HG02759 (cell line): ENCODE results near the gene HSPG2.
"Not testable (repeated sequence)": the region's sequence is repeated elsewhere in the genome, so short reads cannot be mapped to it uniquely, and the experiment has no call there.

Source experiments
- ATAC-seq: cut with Tn5 transposase; IDR thresholded peaks from one replicate; pipeline ENCODE4 v1.9.1; 2021; ENCODE audit warnings: mild to moderate bottlenecking, moderate library complexity; ENCODE audit not compliant: unreplicated experiment

The HSPG2 gene

GRCh38 chr1:21937034-21937371 is at the start of gene HSPG2:
TSS of gene HSPG2 (minus strand) at chr1:21937310. CDS start at chr1:21937217, 93 bp downstream.
- ATAC-seq: no peak

GRCh38 chr1:21986386-21986785 is 49.3 kb upstream of the HSPG2 start:
- ATAC-seq: not testable (repeated sequence)

GRCh38 chr1:21985893-21986292 is 48.8 kb upstream of the HSPG2 start:
- not testable (repeated sequence) for ATAC-seq

GRCh38 chr1:21983539-21983938 is 46.4 kb upstream of the HSPG2 start:
- not testable (repeated sequence) for ATAC-seq

- ATAC-seq: not testable (repeated sequence)
Observed at GRCh38 chr1:21982122-21982521, 45.0 kb upstream of the HSPG2 start.

GRCh38 chr1:21981253-21981652 is 44.1 kb upstream of the HSPG2 start:
- ATAC-seq: not testable (repeated sequence)

GRCh38 chr1:21980515-21981220 is 43.6 kb upstream of the HSPG2 start:
- not testable (repeated sequence) for ATAC-seq

- not testable (repeated sequence) for ATAC-seq
Observed at GRCh38 chr1:21978209-21978608, 41.1 kb upstream of the HSPG2 start.

GRCh38 chr1:21976703-21977239 is 39.7 kb upstream of the HSPG2 start, which contains the start of gene CELA3B:
TSS of gene CELA3B (plus strand) at chr1:21977022. CDS start at chr1:21977040, 18 bp downstream.
- not testable (repeated sequence) for ATAC-seq

GRCh38 chr1:21975296-21975695 is 38.2 kb upstream of the HSPG2 start:
- not testable (repeated sequence) for ATAC-seq

GRCh38 chr1:21974699-21975098 is 37.6 kb upstream of the HSPG2 start:
- ATAC-seq: not testable (repeated sequence)

GRCh38 chr1:21973948-21974347 is 36.8 kb upstream of the HSPG2 start:
- not testable (repeated sequence) for ATAC-seq

- ATAC-seq: not testable (repeated sequence)
Observed at GRCh38 chr1:21972973-21973441, 35.9 kb upstream of the HSPG2 start.

- ATAC-seq: not testable (repeated sequence)
Observed at GRCh38 chr1:21970523-21970922, 33.4 kb upstream of the HSPG2 start.

- ATAC-seq: not testable (repeated sequence)
Observed at GRCh38 chr1:21969066-21969465, 32.0 kb upstream of the HSPG2 start.

- ATAC-seq: not testable (repeated sequence)
Observed at GRCh38 chr1:21967216-21967615, 30.1 kb upstream of the HSPG2 start.

- no peak for ATAC-seq
Observed at GRCh38 chr1:21966247-21967000, 29.3 kb upstream of the HSPG2 start.

GRCh38 chr1:21963477-21964217 is 26.5 kb upstream of the HSPG2 start:
- ATAC-seq: no peak

- ATAC-seq: no peak
Observed at GRCh38 chr1:21961799-21962198, 24.7 kb upstream of the HSPG2 start.

- no peak for ATAC-seq
Observed at GRCh38 chr1:21961337-21961736, 24.2 kb upstream of the HSPG2 start.
